GM18951 (cell line): Measurements from ENCODE around the gene USP24.

ENCODE experiments used
- POLR2A ChIP-seq: IDR thresholded peaks from 4 replicates; pipeline ENCODE4 v1.6.1; 2011; ENCODE audit warnings: mild to moderate bottlenecking; ENCODE audit not compliant: insufficient read length, insufficient read depth; ENCODE audit errors: extremely low read depth
- in situ Hi-C: fragments of 300-500 bp; cut with MboI; formaldehyde crosslinking; loops from one replicate; pipeline ENCODE4 v1.12.0; 2022; ENCODE audit warnings: low sequenced_read_pairs, mixed read lengths, inconsistent platforms; ENCODE audit not compliant: unreplicated experiment

Gene USP24

GRCh38 chr1:55054396-55054795 is 160.8 kb downstream of the USP24 start:
- in situ Hi-C loops, result no loop called here
- TF ChIP-seq POLR2A, result no peak

- no peak for TF ChIP-seq POLR2A
Measured at GRCh38 chr1:55053265-55053954, 161.8 kb downstream of the USP24 start.

GRCh38 chr1:55052221-55053142 is 162.7 kb downstream of the USP24 start:
- in situ Hi-C loops, result no loop called here
- no peak for TF ChIP-seq POLR2A

More at GRCh38 chr1:55053265-55053954, 161.8 kb downstream of the USP24 start:
- in situ Hi-C loops, result no loop called here

- no peak for TF ChIP-seq POLR2A
- in situ Hi-C loops, result no loop called here
Measured at GRCh38 chr1:55051621-55052020, 163.5 kb downstream of the USP24 start.

GRCh38 chr1:55051169-55051568 is 164.0 kb downstream of the USP24 start:
- TF ChIP-seq POLR2A, result no peak
- in situ Hi-C loops, result no loop called here

GRCh38 chr1:55050283-55050682 is 164.9 kb downstream of the USP24 start:
- in situ Hi-C loops, result no loop called here
- TF ChIP-seq POLR2A, result no peak

- in situ Hi-C loops, result no loop called here
- TF ChIP-seq POLR2A, result no peak
Measured at GRCh38 chr1:55049914-55050278, 165.3 kb downstream of the USP24 start.

GRCh38 chr1:55049271-55049913 is 165.8 kb downstream of the USP24 start:
- TF ChIP-seq POLR2A, result no peak
- in situ Hi-C loops, result no loop called here

GRCh38 chr1:55048453-55049270 is 166.5 kb downstream of the USP24 start:
- no peak for TF ChIP-seq POLR2A
- in situ Hi-C loops, result no loop called here

- TF ChIP-seq POLR2A, result no peak
- in situ Hi-C loops, result no loop called here
Measured at GRCh38 chr1:55047611-55048010, 167.6 kb downstream of the USP24 start.

- TF ChIP-seq POLR2A, result no peak
- in situ Hi-C loops, result no loop called here
Measured at GRCh38 chr1:55046871-55047270, 168.3 kb downstream of the USP24 start.

GRCh38 chr1:55045430-55045829 is 169.7 kb downstream of the USP24 start:
- no peak for TF ChIP-seq POLR2A
- in situ Hi-C loops, result no loop called here
